NOMO-1 treated with DMSO at 0.1 percent for 48 hours (cell line): ENCODE measurements around the gene COX6A1.
A peak's percentile ranks its signal among the peaks of the same experiment; 100 is the strongest.
"Not testable (repeated sequence)": the region's sequence is repeated elsewhere in the genome, so short reads cannot be mapped to it uniquely, and the experiment has no call there.

Experiments
- DNase-seq: peaks from one replicate; lab custom pipeline; 2025; ENCODE audit not compliant: unreplicated experiment; lab: John Stamatoyannopoulos, UW

The COX6A1 gene

DNA sequence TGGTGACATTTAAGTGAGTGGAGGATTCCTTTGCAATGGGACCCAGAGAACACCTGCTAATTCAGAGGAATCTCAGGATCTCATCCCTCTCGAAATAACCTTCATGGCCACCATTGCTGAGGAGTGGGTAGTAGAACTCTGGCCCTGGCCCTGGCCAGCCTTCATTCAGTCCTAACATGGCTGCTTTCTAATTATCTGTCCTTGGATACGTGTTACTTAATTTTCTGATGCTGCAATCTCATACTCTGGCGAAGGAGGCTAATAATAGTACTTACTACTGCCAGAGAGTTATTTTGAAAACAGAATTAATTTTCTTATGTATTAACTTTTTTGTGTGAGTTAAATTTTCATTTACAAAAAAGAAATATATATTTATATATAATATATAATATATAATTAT lies 12.1 kb upstream of the COX6A1 start:
- no peak for DNase-seq

DNA sequence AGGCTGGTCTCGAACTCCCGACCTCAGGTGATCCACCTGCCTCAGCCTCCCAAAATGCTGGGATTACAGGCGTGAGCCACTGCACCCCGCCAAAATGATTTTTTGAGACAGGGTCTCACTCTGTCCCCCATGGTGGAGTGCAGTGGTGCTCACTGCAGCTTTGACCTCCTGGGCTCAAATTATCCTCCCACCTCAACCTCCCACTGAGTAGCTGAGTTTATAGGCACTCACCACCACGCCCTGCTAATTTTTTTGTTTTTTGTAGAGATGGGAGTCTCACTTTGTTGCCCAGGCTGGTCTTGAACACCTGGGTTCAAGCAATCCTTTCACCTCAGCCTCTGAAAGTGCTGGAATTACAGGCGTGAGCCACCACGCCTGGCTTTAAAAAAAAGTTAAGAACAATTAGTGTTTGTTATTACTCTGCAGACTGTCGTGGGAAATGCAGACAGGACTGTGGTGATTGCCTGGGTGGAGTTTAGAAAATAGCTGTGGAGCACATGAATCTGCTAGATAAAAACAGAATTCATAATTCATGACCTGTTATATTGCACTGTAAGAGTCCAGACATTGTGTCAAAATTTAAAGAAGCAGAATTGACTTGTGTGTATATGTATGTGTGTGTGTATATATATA lies 9.2 kb upstream of the COX6A1 start:
- DNase-seq, result no peak

DNA sequence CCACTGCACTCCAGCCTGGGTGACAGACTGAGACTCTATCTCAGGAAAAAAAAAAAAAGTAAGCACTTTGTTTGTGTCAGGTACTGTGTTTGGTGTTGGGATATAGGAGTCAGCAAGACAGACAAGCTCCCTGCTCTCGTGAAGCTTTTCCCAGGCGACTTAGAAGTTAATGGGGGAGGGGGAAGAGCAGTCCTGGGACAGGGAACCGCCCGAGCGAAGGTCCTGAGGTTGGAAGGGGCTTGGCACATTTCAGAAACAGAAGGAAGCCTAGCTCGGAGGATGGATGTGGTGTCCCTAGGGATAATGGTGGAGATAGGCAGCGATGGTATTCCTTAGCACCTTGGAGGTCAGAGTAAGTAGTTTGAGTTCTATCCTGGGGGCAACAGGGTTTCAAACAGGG lies 8.5 kb upstream of the COX6A1 start:
- no peak for DNase-seq

DNA sequence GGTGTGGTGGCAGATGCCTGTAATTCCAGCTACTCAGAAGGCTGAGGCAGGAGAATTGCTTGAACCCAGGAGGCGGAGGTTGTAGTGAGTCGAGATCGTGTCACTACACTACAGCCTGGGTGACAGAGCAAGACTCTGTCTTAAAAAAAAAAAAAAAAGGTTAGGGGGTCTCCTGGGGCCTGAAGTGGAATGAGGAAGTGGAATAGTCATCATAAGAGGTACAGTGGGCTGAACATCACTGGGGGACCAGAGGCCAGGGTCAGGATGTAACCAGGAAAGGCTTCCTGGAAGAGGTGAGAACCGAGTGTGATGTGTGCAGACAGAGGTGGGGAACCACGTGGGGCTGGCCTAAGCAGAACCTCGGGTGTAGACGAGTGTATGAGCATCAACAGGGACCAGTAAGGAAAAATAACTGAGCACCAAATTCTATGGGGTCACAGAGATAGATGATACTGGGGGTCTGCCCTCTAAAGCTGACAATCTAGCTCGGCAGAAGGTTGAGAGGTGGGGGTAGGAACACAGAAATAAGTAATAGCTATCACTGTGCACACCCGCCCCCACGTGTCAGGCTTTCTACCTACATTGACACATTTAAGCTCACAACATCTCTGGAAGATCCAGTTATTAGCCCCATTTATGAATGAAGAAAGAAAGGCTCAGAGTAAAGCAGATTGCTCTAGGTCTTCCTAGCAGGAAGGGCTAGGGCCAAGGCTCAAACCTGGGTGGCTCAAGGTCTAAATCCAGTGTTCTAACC lies 5.0 kb upstream of the COX6A1 start:
- DNase-seq, result no peak

DNA sequence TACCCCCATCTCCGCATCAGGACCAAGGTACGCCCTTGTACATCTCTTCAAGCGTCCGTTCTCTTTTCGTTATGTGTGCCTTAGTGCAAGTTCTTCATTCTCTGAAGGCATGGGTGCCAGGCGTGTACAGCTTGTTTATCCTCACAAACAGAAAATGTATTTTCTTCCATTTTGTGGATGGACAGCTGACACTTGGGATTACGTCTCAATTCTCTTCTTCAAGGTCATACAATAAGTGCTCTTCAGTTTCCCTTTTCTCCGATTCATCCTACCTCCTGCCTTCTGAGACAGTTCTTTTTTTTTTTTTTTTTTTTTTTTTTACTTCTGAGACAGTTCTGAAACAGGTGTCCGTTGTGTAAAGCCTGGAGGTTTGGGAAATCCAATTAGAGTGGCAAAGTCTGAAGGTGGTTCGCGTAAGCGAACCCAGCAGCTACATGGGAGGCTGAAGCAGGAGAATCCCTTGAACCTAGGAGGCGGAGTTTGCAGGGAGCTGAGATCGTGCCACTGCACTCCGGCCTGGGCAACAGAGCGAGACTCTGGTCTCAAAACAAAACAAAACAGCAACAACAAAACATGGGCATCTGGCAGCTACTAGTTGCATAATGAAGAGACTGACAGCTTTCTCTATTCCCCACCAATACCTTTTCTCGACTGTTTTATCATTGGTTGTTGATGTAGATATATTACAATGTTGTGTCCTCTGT lies 734 bp downstream of the COX6A1 start:
- no peak for DNase-seq

DNA sequence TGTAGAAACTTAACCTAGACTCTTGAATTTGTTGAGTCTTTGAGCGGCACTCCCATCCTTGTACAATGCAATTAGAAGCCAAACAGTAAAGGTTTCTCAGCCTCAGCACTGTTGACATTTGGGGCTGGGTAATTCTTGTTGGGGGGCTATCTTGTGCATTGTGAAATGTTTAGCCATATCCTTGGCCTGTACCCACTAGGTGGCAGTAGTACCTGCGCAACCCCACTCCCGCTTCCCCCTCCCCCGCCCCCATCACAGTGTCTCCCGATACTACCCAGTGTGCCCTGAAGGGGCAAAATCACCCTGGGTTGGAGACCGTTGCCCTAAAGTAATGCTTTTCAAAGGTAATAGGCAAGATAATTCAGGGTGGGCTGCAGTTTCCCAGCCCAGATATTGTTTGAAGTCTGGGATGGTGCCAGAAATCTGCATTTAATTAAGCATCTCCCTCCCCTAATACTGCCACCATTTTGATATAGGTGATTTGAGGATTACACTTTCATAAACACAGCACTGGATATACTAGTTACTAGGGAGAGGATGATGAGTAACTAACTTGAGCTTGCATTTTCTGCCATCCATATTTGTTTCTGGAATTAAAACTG lies 1.8 kb downstream of the COX6A1 start:
- DNase-seq, result peak; percentile 69

DNA sequence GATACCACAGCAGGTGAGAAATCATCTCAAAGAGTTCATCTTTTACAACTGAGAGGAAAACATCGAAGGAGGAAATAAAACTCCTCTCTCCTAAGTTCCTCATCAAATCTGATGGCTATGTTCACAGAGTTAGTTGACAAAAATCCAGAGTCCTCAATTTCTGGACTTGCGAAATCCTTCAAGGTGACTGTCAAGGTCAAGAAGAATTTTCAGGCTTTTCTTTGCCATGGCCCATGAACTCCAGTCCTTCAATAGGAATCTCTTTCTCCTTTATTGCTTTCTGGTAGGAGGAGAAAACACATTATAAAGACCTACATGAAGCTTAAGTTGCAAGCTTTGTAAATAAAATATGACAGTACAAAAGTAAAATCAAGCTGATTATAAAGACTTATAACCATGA lies 6.8 kb downstream of the COX6A1 start:
- DNase-seq, result no peak

DNA sequence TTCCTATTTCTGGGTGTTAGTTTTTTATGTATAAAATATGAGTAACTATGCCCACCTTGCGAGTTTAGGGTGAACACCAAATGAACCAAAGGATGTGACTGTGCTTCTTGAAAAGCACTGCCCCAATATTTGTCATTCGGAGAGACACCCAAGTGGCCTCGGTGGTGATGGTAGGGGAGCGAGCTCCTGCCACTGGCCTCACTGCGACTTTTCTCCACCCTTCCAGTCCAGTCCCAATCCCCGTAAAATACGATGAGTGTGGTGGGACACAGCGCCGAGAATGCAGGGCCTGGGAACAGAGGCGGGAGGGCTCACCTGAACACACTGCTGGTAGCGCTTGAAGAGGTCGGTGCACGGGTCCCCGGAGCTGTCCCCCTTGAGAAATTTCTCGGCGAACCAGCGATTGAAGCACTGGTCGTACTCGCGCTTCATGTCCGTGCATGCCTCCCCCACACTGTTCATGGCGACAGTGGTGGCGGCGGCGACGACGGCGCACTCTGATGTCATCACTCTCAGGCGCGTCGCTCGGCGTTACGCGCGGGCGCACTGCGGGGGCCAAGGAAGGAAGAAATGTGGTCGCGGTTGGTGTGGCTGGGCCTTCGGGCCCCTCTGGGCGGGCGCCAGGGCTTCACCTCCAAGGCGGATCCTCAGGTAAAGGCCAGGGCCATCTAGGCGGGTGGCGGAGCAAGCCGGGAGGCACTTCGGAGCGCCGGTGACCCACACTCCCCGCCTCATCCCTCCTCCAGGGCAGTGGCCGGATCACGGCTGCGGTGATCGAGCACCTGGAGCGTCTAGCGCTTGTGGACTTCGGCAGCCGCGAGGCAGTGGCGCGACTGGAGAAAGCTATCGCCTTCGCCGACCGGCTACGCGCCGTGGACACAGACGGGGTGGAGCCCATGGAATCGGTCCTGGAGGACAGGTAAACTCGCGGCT lies 8.3 kb downstream of the COX6A1 start, which contains the start of the genes GATC and TRIAP1:
GATC (plus strand) TSS at position 534 of the 933 bp plus-strand sequence; CDS start at position 571, 37 bp downstream.
TRIAP1 (minus strand) TSS at position 474 of the 933 bp plus-strand sequence; CDS start at position 462, 12 bp downstream.
- peak; percentile 74 for DNase-seq

DNA sequence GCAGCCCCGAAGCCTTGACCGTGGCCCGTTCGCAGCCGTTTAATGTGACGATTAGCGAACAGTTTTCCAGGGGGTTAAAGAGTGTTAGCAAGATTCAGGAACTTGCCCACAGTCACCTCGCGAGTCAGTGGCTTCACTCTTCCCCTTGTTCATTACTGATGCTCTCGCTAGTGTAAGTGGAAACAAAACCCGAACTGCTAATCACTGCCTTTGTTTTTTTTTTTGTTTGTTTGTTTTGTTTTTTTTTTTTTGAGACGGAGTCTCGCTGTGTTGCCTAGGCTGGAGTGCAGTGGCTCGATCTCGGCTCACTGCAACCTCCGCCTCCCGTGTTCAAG lies 8.9 kb downstream of the COX6A1 start:
- DNase-seq, result not testable (repeated sequence)

DNA sequence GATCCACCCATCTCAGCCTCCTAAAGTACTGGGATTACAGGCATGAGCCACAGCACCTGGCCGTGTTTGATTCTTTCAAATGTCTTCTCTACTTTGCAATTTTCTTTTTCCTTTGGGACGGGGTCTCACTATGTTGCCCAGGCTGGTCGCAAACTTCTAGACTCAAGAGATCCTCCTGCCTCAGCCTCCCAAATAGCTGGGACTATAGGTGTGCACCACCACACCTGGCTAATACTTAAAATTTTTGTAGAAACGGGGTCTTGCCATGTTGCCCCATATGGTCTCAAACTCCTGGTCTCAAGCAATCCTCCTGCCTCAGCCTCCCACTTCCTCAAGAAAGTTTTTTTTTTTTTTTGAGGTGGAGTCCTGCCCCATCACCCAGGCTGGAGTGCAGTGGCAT lies 10.1 kb downstream of the COX6A1 start:
- DNase-seq, result no peak

DNA sequence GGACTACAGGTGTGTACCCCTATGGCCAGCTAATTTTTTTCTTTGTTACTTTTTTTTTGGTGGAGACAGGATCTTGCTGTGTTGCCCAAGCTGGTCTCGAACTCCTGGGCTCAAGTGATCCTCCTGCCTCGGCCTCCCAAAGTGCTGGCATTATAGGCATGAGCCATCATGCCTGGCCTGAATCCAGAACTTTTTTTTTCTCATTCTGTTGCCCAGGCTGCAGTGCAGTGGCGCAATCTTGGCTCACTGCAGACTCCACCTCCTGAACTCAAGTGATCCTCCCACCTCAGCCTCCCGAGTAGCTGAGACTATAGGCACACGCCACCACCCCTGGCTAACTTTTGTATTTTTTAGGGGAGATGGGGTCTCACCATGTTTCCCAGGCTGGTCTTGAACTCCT lies 14.6 kb downstream of the COX6A1 start:
- DNase-seq, result not testable (repeated sequence)

DNA sequence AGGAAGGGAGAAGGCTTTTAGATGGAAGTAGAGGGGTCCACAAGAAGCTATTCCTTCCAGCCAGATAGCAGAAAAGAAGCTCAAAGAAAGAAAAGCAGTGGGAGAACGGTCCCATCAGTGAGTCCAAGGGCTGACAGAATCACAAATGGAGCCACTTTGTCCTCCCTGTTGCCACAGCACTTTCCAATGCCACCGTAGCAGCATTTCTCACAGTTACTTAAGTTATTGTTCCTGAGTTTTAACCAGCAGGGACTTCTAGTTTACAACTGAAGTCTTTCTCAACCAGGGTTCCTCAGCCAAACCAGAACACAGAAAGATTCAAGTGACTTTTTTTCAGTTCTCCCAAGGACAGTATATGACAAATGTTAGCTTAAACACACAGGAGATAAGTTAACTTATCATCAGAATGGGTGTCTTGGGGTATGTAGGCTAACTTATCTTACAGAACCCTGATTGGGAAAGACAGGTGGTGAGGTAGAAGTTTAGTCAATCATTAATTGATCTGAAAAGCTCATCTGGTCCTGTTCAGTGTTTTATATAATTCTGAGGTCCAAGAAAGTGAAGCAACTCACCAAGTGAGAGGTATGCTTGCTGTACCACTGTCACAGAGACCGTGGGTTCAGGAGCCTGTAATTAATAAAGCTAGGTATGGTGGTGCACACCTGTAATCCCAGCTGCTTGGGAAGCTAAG lies 15.3 kb downstream of the COX6A1 start:
- DNase-seq, result no peak

DNA sequence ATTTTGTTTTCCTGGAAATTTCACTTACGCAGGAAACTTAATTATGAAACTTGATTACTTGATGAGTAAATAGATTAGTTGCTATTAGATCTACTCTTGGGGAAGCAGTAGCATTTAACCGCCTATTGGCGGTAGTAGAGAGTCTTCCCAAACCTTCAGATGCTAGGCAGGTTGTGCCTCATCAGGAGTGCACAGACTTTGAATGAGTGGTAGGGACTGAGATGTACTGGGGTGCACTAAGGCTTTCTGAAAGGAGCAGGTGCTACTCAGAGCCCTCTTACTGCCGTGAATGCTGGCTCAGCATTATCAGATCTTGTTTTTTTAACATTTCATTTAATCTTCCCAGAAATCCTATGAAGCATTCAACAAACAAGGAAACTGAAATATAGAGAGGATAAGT lies 16.1 kb downstream of the COX6A1 start:
- DNase-seq, result peak; percentile 37

DNA sequence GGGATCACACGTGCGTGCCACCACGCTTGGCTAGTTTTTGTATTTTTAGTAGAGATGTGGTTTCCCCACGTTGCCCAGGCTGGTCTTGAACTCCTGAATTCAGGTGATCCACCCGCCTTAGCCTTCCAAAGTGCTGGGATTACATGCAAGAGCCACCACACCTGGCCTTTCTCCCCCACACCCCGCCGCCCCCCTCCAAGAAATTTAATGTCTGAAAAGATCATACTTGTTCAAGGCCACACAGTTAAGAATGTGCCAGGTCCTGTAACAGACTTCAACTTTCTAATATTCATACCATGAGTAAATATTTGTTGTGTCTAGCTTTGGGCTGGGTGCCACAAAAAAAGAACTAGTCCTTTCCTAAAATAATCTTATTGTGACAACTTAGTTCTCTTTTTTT lies 17.4 kb downstream of the COX6A1 start:
- no peak for DNase-seq

DNA sequence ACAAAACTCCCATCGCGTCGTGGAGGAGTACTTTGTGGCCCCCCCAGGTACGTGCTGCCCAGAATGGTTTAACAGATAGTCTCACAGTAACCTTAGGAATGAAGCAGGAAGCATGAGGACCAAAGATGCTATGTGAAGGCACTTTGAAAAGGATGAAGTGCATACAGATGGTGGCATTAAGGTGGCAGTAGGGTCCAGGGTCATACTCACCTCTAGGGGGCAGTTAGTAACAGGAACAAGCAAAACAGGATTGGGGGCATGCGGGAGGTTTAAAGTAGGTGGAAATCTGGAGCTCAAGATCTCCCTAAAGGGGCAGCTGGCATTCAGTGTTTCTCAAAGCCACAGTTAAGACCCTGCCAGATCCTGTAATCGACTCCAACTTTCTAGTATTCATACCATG lies 19.2 kb downstream of the COX6A1 start:
- DNase-seq, result no peak

DNA sequence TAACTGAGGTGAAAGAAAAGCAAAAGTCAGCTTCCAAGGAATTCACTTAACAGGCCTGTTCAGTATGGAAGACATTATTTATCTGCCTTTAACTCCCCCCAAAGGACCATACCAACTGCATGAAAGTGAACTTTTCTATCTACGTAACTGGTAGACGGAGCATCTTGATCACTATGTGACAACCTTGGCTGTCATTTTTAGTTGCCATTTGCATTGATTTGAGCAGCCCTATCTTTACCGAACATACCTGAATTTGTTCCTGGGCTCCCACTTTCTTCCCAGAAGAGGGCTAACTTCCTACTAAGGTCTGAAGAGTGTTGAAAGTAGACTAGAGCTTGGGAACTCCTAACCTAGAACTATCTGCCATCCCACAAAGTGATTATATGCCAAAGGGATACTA lies 22.2 kb downstream of the COX6A1 start:
- no peak for DNase-seq

DNA sequence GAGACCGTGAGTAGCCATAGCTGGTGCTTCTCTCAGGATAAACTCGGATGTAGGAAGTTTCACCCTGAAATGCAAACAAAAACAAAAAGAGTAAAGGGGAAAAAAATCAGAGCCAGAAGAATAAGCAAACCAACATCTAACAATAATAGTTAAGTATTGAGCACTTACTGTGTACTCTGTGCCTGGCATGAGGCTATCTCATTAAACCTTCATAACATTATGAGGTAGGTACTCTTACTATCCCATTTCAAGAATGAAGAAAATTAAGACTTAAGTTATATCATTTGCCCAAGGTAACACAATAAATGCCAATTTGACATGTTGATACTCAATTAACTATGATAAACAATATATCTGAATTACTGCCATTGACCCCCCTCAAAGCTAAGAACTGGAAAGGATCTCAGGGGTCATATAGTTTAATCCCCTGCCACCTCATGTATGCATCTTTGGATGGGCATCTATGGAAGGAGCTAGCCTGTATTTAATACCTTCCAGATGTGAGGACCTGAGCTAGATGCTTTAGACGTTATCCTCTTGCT lies 24.3 kb downstream of the COX6A1 start:
- DNase-seq, result no peak

DNA sequence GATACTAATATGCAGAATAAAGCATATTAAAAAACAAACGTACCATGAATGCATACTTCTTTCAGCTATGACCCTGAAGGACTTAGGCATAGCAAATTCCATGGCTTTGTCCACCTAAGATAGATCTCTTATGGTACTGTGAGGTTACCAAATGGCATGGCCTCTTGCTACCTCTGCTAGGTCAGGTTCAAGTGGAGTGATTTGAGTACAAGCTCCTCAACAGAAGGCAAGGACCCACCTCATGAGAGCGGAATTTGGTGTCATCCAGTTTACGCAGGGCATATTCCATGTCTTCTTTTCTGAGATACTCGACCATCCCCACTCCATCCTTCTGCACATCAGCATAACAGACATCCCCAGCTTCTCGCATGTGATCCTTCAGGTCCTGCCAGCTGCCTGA lies 25.8 kb downstream of the COX6A1 start:
- no peak for DNase-seq

DNA sequence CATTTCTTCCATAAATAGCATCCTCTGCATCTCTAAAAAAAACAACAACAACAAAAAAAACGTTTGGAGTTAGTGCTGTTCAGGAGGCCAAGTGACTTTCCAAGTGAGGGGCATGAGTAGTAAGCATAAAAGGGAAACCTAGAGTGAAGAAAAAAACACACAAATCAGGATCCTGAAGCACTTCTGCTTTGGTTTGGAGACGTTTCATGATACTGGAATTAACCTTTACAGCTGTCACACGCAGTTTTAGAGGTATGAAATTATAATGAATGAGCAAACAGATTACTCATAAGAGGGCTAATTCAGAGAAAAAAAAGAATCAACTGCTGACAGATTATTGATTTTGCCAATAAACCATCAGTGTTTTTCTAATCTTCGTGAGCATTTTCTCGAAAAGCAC lies 27.8 kb downstream of the COX6A1 start:
- DNase-seq, result no peak
